Colonic mucosa (tissue), 4 donors: Measurements from ENCODE around the gene SIRT1. TPM values are rescaled to one million over a fixed set of nuclear protein-coding genes. Genes with fewer than 3 reads are reported as not detected.
A peak's percentile ranks its signal among the peaks of the same experiment; 100 is the strongest.
"Not testable (repeated sequence)": the region's sequence is repeated elsewhere in the genome, so short reads cannot be mapped to it uniquely, and the experiment has no call there.

ENCODE experiments used
- DNase-seq: peaks from one replicate; pipeline ENCODE4 v3.0.0-alpha.2; 2020
- H3K27ac ChIP-seq: fragments of 200-600 bp; one replicate; pipeline ENCODE4 v1.8.0; 2021
- H3K27me3 ChIP-seq: fragments of 200-600 bp; one replicate; pipeline ENCODE4 v1.8.0; 2021
- H3K36me3 ChIP-seq: fragments of 200-600 bp; one replicate; pipeline ENCODE4 v1.8.0; 2021
- H3K4me1 ChIP-seq: fragments of 200-600 bp; one replicate; pipeline ENCODE4 v1.8.0; 2021; ENCODE audit warnings: mild to moderate bottlenecking
- H3K4me3 ChIP-seq: fragments of 200-600 bp; one replicate; pipeline ENCODE4 v1.8.0; 2021
- H3K9ac ChIP-seq, 2 donors: one replicate each; pipeline ENCODE4 v1.7.0; 2013; ENCODE audit warnings: control low read depth in 2 of 2, low read depth in 2 of 2, low read length in 2 of 2
- H3K9me3 ChIP-seq: fragments of 200-600 bp; one replicate; pipeline ENCODE4 v1.8.0; 2021
- CTCF ChIP-seq: fragments of 200-600 bp; IDR thresholded peaks from one replicate; pipeline ENCODE4 v1.8.0; 2022; ENCODE audit warnings: antibody characterized with exemption, mild to moderate bottlenecking
- intact Hi-C: fragments of 100-400 bp; cut with DNase I; formaldehyde crosslinking; loops from one replicate; pipeline ENCODE4 v1.14.1; 2022
- total RNA-seq, 2 donors: library from RNA; stranded (reverse); fragmentation: NEBNext Ultra II Directional in 1 of 2; extraction: Animal tissue kit (Norgen Biotek cat#: 25700) in 1 of 2; gene quantifications; one replicate each; pipeline ENCODE4 v1.2.1, GENCODE V29; 2021
- donor health status: healthy.
- donor health status: DM: no; HTN: no; CAD: no.
- donor health status: DM: no; HTN: no; CAD: no.

The SIRT1 gene
- 10 to 100 TPM; 11.7 to 20.4 TPM for total RNA-seq

- Histone ChIP-seq H3K9me3 (no peaks in the 10 kb centered on the region), H3K27me3 (no peaks in the 10 kb centered on the region), H3K36me3 (no peaks in the 10 kb centered on the region), H3K4me1 (peaks cover 3% of the 10 kb centered on the region), H3K27ac (peak within 1 kb of the TSS; percentile 95), H3K9ac (peak within 1 kb of the TSS; percentile 79 to 92), H3K4me3 (peak within 1 kb of the TSS; percentile 73)
- no peak for TF ChIP-seq CTCF
- peak; percentile 98 for DNase-seq
- intact Hi-C loops, result loop anchor here (10.0 kb wide), 1 partner anchor 190 kb away; the partner anchor contains the start of gene HERC4
Measured at GRCh38 chr10:67884313-67884841, at the start of gene SIRT1. Gene SIRT1, plus strand, starts transcription at chr10:67884656. Its CDS starts 66 bp downstream, at chr10:67884722.

GRCh38 chr10:67835541-67836394, 48.7 kb upstream of the SIRT1 start:
- H3K4me1 ChIP-seq, DNase-seq, intact Hi-C loops, H3K9me3 ChIP-seq, H3K36me3 ChIP-seq, H3K9ac ChIP-seq, H3K27me3 ChIP-seq, H3K27ac ChIP-seq, H3K4me3 ChIP-seq: not testable (repeated sequence)

- no peaks in the 10 kb centered on the region for H3K27me3 ChIP-seq
- H3K4me1 ChIP-seq, result no peaks in the 10 kb centered on the region
- H3K27ac ChIP-seq, result no peak overlapping the region
- intact Hi-C loops, result no loop called here
- no peak overlapping the region for H3K9ac ChIP-seq
- no peak overlapping the region for H3K4me3 ChIP-seq
- H3K9me3 ChIP-seq, result no peaks in the 10 kb centered on the region
- DNase-seq, result no peak
- no peaks in the 10 kb centered on the region for H3K36me3 ChIP-seq
- no peak for TF ChIP-seq CTCF
Measured at GRCh38 chr10:67836488-67836887, 48.0 kb upstream of the SIRT1 start.

GRCh38 chr10:67836972-67837371, 47.5 kb upstream of the SIRT1 start:
- Histone ChIP-seq H3K9me3 (no peaks in the 10 kb centered on the region), H3K36me3 (no peaks in the 10 kb centered on the region), H3K4me1 (no peaks in the 10 kb centered on the region), H3K27me3 (no peaks in the 10 kb centered on the region), H3K27ac (no peak overlapping the region), H3K4me3 (no peak overlapping the region), H3K9ac (no peak overlapping the region)
- intact Hi-C loops, result no loop called here
- TF ChIP-seq CTCF, result no peak
- DNase-seq, result no peak

- intact Hi-C loops, result no loop called here
- no peak within 1 kb of the TSS for H3K4me3 ChIP-seq
- H3K27me3 ChIP-seq, result no peaks in the 10 kb centered on the region
- H3K36me3 ChIP-seq, result no peaks in the 10 kb centered on the region
- no peaks in the 10 kb centered on the region for H3K4me1 ChIP-seq
- no peak for DNase-seq
- H3K9me3 ChIP-seq, result no peaks in the 10 kb centered on the region
- TF ChIP-seq CTCF, result no peak
- no peak within 1 kb of the TSS for H3K9ac ChIP-seq
- H3K27ac ChIP-seq, result no peak within 1 kb of the TSS
Measured at GRCh38 chr10:67837541-67838314, 46.7 kb upstream of the SIRT1 start, which contains the start of gene DNAJC12. Gene DNAJC12, minus strand, starts transcription at chr10:67838188. Its CDS starts 177 bp downstream, at chr10:67838011.

- H3K9ac ChIP-seq, H3K4me3 ChIP-seq, H3K9me3 ChIP-seq, H3K27me3 ChIP-seq, DNase-seq, H3K36me3 ChIP-seq, intact Hi-C loops, H3K4me1 ChIP-seq, H3K27ac ChIP-seq: not testable (repeated sequence)
Measured at GRCh38 chr10:67839511-67839910, 44.9 kb upstream of the SIRT1 start.
